ENCODE measurements around the gene RPE.

RPE gene

DNA sequence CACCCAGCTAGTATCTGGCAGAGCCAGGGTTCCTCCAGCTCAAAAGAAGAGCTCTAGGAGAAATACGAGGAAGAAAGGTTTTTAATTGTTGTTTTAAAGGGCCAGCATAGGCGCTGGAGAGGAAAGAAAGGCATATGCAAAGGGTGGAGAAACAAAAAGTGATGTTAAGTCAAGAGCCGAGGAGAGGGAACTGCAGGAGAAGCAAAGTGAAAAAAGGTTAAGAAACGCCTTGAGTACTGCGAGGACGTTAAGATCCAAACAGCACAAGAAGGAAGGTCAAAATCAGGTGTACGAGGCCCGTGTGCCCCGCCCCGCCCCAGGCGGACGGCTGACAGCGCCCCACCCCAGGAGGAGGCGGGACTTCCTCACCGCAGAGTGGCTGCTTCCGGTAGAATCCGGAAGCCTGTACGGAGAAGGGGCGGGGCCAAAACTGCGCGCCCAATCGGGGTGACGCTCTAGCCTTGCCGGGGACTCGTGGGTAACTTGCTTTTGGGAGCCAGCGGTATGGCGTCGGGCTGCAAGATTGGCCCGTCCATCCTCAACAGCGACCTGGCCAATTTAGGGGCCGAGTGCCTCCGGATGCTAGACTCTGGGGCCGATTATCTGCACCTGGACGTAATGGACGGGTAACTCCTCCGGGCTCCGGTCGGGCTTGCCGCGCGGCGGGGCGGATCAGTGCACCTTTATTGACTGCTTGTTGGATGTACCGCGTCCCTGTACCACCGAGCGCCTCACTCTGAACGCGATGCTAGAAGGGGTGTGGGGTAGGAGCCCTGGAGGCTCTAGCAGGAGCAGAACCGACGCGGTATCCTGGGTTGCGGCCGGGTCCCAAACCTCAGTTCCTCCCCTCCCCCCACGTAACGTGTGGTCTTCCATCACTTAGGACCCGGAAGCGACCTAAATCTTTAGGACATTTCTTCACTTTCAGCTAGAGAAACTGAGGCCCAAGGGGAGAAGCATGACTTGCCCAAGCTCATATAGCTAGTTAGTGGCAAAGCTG lies at the start of gene RPE:
RPE (plus strand) TSS at position 481 of the 1,000 bp plus-strand sequence; CDS start at position 505, 24 bp downstream.
- peak; percentile 92 for DNase-seq (ENCODE audit: low read depth)

DNA sequence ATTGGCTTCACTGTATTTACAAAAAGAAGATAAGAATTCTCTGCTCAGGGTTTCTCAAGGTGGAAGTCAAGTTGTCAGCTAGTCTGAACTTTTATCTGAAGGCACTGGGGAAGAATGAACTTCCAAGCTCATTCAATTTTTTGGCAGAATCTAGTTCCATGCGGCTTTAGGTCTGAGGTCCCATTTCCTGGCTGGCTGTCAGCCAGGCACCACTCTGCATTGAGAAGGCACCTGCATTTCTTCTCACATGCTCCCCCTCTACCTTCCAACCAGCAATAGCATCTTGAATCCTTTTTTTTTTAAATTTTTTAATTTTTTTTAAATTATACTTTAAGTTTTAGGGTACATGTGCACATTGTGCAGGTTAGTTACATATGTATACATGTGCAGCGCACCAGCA lies 46.2 kb upstream of the RPE start:
- no peak for DNase-seq (ENCODE audit: low read depth)

- DNase-seq (ENCODE audit: low read depth) = no peak
Observed at GRCh38 chr2:209958016-209958415, 44.4 kb upstream of the RPE start.

DNA sequence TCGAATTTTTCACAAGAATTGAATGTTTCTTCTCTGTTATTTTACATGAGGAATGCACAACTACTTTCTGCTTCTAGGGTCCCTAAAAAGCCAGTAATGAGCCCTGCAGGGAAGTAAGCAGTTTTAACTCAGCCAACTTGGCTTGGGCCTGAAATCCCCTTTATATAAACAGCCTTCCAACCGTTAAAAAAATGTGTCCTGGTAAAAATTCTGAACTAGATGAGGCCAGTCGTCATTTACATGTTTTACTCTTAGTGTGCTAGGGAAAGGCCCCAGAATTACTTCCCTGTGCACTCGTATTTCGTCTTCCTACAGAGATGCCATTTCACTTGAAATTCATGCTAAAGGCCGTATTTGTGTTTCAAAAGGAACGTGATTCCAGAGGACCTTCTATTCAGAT lies 42.4 kb upstream of the RPE start:
- DNase-seq (ENCODE audit: low read depth) = no peak

DNA sequence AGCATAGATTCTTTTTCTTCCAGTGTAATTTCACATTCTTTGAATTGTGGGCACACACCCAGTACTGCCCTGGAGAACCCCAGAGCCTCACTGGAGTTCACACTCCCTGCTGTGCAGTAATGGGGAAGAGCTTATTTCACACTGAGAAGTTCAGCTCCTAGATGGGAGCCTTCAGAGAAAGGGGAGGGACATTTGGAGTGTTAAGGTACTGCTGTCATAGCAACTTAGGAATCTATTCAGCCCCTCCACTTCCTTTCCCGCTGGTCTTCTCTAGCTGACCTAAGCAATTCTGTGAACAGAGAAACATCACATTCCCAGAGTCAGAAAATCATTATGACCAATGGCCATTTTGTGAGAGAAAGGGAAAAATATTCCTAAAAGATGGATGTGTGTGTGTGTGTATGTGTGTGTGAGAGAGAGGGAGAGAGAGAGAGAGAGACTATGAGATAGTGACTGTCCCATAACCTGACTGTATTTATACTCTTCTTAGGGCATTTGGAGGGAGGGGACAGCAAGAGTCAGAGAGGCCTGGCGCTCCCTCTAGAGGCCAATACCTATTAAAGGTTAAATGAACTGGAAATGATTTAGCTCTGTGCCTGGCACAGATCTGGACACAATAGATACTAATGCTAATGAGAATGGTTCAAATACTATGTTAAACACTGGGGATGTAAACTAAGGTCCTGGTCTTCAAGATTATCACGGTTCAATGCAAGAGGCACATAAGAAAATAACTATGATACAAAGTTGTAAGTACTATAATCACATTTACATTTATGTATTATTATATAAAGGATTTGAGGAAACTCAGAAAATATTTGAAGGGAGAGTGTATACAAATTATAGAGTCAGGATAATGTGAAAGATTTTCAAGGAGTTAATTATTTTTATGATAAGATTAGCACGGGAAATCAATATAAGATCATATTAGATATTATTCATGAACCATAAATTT lies 41.5 kb upstream of the RPE start:
- peak; percentile 32 for DNase-seq (ENCODE audit: low read depth)

- DNase-seq (ENCODE audit: low read depth) = no peak
Observed at GRCh38 chr2:209965723-209966122, 36.7 kb upstream of the RPE start.

GRCh38 chr2:209969692-209970091 lies 32.7 kb upstream of the RPE start:
- DNase-seq (ENCODE audit: low read depth) = no peak

DNA sequence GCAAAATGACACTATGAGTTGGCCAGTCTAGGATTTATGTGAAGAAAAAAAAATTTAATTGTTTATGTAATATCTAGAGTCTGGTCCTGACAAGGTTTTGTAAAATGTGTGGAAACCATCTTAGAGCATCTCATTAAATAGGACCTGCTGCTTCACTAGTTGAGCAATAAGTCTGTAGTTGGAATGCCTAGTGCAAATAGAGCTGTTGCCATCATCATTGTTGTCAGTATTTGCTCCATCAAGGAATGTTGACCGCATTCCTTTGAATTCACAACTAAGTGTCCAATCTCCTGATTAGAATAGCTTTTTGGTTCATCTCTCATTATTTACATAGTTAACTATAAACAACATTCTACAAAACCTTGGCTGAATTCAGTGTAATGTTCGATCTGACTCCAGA lies 32.2 kb upstream of the RPE start:
- no peak for DNase-seq (ENCODE audit: low read depth)

GRCh38 chr2:209970711-209971110 lies 31.7 kb upstream of the RPE start:
- no peak for DNase-seq (ENCODE audit: low read depth)

DNA sequence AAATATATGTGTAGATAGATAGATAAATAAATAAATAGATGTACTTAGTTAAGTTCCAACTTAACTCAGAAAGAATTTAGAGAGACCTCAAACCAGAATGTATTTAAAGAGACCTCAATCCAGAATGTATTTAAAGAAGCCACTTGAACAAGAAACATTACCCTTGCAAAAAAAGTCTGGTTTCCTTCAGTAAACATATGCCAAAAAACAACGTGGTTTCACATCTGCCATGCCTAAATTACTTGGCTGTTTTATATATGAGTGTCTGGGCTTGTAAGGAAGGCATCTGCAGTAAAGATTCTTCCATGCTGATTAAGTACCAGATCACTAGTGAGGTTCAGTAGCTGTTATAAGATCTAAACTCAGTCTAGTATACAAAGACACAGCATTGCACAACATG lies 29.1 kb upstream of the RPE start:
- DNase-seq (ENCODE audit: low read depth) = no peak

DNA sequence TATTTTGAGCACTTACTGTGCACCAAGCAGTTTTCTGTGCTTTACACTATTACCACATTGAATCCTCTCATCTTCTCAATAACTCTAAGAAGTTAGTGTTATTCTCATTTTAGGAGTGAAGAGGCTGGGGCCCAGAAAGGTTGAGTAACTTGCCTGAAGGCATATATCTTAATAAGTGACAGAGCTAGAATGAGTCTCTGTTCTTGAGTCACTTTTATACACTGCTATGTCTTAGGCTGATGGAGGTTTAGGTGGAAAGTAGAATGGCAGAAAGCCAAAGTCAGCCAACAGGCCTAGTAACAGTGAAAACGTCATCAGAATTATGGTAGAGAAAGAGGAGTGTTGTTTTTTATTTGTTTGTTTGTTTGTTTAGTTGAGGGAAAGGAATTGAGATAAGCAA lies 27.9 kb upstream of the RPE start:
- no peak for DNase-seq (ENCODE audit: low read depth)

DNA sequence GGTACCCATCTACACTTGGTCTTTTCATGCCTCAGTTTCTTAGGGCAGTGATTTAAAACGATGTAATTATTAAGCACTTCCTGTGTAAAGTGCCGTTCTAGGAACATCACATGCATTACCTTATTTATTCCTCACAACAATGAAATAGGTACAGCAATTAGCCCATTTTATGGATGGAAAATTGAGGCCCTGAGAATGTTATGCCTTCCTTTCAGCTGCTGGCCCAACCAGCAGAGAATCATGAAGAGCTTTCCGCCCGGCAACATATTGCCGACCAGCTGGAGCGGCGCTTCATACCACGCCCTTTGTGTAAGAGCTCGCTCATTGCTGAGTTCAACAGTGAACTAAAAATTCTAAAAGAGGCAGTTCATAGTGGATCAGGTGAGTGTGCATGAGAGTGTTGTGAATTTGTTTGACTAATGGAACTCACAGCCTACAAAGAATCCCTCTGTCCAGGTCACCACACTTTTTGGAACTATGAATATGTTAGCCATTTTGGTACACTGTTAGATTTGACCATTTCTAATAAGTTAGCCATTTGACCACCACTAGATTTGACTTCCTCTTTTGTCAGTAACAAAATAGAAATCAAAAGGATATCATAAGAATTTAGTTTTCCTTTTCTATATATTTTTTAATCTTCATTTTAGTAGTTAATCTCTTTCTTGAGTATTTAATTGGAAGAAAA lies 25.6 kb upstream of the RPE start:
- DNase-seq (ENCODE audit: low read depth) = no peak

DNA sequence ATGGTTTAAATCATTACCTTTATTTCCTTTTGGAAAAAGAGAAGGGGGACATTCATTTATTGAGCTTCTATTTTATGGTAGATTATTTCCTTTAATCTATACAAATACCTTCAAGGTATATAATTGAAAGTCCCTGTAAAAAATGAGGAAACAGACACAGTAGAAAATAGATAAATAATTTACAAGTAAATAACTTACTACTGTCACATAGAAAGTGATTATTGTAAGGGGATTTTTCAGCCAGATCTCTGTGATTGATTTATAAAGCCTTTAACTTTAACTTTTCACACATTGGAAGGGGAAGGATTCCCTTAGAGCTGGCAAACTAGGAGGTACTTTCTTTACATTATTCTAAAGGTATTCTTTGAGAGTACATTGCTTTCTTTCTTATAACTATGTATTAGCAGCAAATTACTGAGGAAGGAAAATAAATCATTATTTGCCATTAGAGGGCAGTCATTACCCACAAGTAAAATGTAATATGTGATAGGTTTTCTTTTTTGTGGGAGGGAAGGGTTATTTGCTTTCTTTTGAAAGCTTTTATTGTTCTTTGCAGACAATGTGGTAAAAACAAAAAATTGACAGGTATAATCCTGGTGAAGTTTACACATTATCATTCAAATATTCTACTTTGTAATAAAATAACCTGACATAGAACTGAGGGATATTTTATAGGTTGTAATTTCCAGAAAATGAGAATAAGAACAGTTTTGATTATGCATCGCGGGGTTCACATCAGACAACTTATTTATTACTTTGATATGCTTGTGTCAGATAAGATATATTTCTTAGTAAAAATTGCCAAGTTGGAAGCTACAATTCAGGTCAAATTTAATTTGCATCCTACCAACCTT lies 24.8 kb upstream of the RPE start:
- peak; percentile 23 for DNase-seq (ENCODE audit: low read depth)

DNA sequence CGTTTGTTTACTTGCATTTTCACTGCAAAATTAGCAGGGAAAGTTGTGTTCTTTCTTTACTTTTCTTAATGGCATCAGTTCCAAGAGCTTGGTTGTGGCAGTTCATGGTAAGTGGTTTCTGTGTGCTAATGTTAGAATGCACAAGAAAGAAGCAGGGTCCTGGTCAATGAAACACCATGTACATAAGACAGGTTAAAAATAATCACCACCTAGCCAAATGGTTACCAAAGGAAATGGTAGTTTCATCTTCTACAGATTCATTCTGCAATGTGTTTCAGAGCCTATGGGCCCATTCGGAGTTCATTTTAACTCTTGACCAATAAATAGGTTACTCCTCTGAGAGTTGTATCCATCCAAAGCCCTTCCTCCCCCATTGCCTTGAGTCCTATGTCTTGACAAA lies 18.1 kb upstream of the RPE start:
- DNase-seq (ENCODE audit: low read depth) = no peak

DNA sequence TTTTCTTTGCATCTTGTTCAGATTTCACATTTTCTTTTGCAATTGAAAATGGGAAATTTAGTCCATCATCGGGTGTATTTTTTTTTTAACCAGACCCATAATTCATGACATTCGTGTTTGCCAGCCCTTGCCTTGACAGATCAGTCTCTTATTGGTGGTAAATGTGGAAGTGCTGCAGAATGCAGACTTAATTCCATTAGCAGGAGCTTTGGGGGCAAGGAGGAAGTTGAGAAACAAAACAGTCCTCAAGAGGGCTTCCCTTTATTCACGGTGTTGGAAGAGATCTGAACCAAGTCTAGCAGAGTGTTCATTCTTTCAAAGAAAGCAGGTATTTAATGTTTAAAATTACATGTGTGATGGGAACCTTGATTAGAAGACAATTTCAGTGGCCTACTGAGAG lies 16.6 kb upstream of the RPE start:
- no peak for DNase-seq (ENCODE audit: low read depth)

GRCh38 chr2:209986415-209986814 lies 16.0 kb upstream of the RPE start:
- DNase-seq (ENCODE audit: low read depth) = no peak

- DNase-seq (ENCODE audit: low read depth) = no peak
Observed at GRCh38 chr2:209988010-209988409, 14.4 kb upstream of the RPE start.

- DNase-seq (ENCODE audit: low read depth) = no peak
Observed at GRCh38 chr2:209990838-209991237, 11.6 kb upstream of the RPE start.

GRCh38 chr2:209993968-209994367 lies 8.5 kb upstream of the RPE start:
- no peak for DNase-seq (ENCODE audit: low read depth)

DNA sequence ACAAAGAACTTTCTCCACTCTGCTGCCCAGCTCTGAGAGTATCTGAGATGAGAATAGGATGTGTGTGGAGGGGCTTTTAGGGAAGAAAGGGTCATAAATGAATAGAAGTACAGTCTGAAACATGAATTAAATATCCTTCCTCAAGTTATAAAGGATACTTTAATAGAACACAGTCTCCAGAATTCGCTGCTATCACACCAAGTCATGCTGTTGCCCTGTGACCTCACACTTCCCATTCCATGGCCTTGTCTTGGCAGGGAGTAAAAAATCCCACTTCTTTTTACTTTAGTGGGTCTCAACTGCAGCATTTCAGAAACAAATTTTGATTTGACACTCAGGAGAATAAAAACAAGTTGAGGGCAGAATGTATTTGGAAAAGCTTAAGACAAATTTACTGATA lies 3.8 kb upstream of the RPE start:
- no peak for DNase-seq (ENCODE audit: low read depth)
